HG03571 (cell line): ENCODE measurements around the gene RASSF5.
A peak's percentile ranks its signal among the peaks of the same experiment; 100 is the strongest.
"Not testable (repeated sequence)": the region's sequence is repeated elsewhere in the genome, so short reads cannot be mapped to it uniquely, and the experiment has no call there.

ENCODE experiments used
- ATAC-seq: cut with Tn5 transposase; IDR thresholded peaks from one replicate; pipeline ENCODE4 v1.9.1; 2021; ENCODE audit not compliant: unreplicated experiment

Gene RASSF5

DNA sequence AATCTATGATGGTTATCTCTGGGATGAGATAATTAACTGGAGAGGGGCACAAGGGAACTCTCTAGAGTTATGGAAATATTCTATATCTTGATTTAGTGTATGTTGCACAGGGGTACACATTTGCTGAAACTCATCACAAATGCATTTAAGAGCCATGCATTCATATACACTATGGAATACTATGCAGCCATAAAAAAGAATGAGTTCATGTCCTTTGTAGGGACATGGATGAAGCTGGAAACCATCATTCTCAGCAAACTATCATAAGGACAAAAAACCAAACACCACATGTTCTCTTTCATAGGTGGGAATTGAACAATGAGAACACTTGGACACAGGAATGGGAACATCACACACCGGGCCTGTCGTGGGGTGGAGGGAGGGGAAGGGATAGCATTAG is 119.1 kb downstream of the RASSF5 start:
- ATAC-seq = not testable (repeated sequence)

GRCh38 chr1:206628916-206629315 is 121.6 kb downstream of the RASSF5 start:
- no peak for ATAC-seq

DNA sequence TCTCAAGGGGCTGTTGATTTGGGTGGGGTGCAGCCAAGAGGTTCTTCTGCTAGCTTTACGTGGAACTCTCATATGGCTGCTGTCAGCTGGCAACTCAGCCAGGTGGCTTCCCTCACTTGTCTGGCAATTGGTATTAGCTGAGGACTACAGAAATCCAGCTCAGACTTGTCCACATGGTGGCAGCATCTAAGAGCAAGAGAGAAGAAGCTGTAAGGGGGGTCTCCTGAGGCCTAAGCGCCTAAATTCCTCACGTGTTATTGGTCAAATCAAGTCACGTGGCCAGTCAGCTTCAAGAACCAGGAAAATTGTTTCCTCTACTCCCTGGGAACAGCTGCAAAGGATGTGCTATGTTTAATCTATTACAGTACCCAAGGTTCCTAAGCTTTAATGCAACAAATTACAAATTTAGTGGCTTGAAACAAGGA is 123.8 kb downstream of the RASSF5 start:
- ATAC-seq = no peak

DNA sequence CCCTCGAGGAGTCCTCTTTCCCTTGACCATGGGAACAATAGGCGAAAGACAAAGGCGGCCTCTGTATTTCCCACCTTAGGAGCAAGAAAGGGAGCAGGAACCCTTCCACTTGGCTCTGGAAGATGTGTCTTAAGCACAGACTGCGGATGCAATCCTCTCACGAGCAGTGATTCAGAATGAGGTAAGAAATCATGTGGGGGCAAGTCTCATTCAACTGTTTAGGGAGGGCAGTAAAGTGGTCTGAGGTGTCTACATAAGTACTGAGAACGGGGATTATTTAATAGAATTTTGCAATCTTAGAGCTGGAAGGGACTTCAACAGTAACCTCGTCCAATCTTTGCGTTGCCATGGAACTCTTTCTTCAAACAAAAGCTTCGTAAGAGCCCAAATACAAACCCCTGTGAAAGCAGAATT is 126.4 kb downstream of the RASSF5 start:
- ATAC-seq = no peak

DNA sequence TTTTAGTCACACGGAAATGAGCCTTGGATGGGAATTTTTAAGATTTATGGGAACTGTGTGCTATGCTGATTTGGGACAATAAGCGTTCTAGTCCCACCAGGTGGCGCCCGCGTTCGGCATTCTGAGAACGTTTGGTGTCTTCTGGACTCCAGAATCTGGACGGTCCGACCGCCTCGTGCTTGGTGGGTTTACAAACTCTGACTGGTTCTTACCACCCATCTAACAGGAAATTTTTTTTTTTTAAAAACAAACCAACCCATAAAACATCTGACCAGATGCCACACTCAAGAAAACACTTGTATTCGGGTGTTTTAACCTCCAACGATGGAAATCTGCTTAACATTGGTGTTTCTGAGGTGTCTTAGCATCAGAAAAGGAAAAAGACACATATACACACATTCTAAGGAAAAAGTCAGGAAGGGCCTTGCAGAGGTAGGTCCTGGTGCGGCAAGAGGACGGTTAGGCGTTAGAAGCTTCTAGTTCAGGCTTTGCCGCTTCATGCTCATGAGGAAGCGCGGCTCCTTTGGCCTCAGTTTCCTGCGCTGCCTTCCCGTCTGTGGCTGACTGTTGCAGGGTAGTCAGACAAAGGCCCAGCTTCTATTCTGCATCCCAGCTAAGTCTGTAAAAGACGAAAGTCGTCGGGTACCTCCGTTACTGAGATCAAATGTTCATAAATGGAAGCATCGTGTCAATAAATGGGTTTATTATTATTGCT is 127.2 kb downstream of the RASSF5 start:
- no peak for ATAC-seq

GRCh38 chr1:206635080-206635977 is 128.0 kb downstream of the RASSF5 start, which contains the start of gene DYRK3:
Gene DYRK3 (plus strand): TSS chr1:206635536. CDS start chr1:206635704, 168 bp downstream.
- ATAC-seq = peak; percentile 91

DNA sequence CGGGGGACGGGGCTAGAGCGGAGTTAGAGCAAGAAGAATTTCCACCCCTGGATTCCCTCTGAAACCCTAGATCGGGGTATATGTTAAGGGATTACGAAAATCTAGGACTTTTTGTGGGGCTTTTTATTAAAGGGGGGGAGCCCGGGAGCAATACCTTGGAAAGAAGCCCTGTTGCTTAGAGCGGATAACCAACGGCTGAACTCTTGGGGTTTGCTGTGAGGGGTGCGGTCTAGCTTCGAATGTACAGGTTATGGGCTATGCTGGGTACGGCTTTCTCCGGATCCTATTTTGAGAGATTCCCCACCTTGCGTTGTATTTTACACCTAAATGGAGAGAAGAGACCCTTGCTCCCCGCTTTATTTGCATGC is 128.6 kb downstream of the RASSF5 start:
- no peak for ATAC-seq

- ATAC-seq = no peak
Measured at GRCh38 chr1:206636671-206637070, 129.3 kb downstream of the RASSF5 start.

- no peak for ATAC-seq
Measured at GRCh38 chr1:206637605-206638004, 130.3 kb downstream of the RASSF5 start.
